IMR-90 (cell line): ENCODE data around the gene SGSH. TPM values are rescaled to one million over a fixed set of nuclear protein-coding genes. Genes with fewer than 3 reads are reported as not detected.

Experiments
- ATAC-seq: fragments of 200-7000 bp; cut with Tn5 transposase; 2 replicates; pipeline ENCODE4 v1.9.1; 2020; ENCODE audit warnings: low read depth, mild to moderate bottlenecking, moderate library complexity
- BruUV-seq: library from RNA; stranded (reverse); fragments of 400-500 nt; replicated peaks from 2 replicates; lab custom pipeline; 2021; lab: Mats Ljungman, UMichigan
- CTCF ChIA-PET: fragments of 300-600 bp; formaldehyde crosslinking; extraction: SDS; loops from one replicate; lab custom pipeline; 2021; ENCODE audit warnings: antibody characterized with exemption; lab: Yijun Ruan, JAX
- POLR2A ChIA-PET: fragments of 300-600 bp; sonication (Branson Sonifier 250); formaldehyde crosslinking; loops from one replicate; lab custom pipeline; 2022; ENCODE audit warnings: antibody characterized with exemption; ENCODE audit not compliant: unreplicated experiment; lab: Charles Lee
- DNase-seq: peaks from one replicate; pipeline ENCODE4 v3.0.0; 2013
- H2AFZ ChIP-seq: replicated peaks from 2 replicates; pipeline ENCODE3; 2013; ENCODE audit warnings: low read length, mild to moderate bottlenecking; ENCODE audit not compliant: poor library complexity
- H2AK5ac ChIP-seq: 2 replicates; pipeline ENCODE4 v1.6.1; 2013; ENCODE audit warnings: low read depth, low read length, inconsistent platforms
- H2AK9ac ChIP-seq: replicated peaks from 2 replicates; pipeline ENCODE3; 2013; ENCODE audit warnings: mild to moderate bottlenecking, low read depth, low read length, moderate library complexity; ENCODE audit not compliant: poor library complexity
- H2BK120ac ChIP-seq: 2 replicates; pipeline ENCODE4 v1.6.1; 2013; ENCODE audit warnings: low read depth, low read length, inconsistent platforms
- H2BK15ac ChIP-seq: 3 replicates; pipeline ENCODE4 v1.6.1; 2013; ENCODE audit warnings: low read depth, low read length, inconsistent platforms
- H2BK20ac ChIP-seq: 2 replicates; pipeline ENCODE4 v1.6.1; 2013; ENCODE audit warnings: low read depth, mild to moderate bottlenecking, inconsistent platforms, low read length, moderate library complexity
- H2BK5ac ChIP-seq: 2 replicates; pipeline ENCODE4 v1.6.1; 2013; ENCODE audit warnings: mild to moderate bottlenecking, low read depth, low read length, inconsistent platforms; ENCODE audit not compliant: poor library complexity, severe bottlenecking
- H3K14ac ChIP-seq: replicated peaks from 2 replicates; pipeline ENCODE4 v1.6.1; 2013; ENCODE audit warnings: low read depth, low read length, inconsistent platforms
- H3K18ac ChIP-seq: 2 replicates; pipeline ENCODE4 v1.6.1; 2013; ENCODE audit warnings: low read depth, low read length, control low read depth
- H3K23ac ChIP-seq: 2 replicates; pipeline ENCODE4 v1.6.1; 2013; ENCODE audit warnings: low read depth, low read length, inconsistent platforms
- H3K27ac ChIP-seq: 2 replicates; pipeline ENCODE4 v1.5.1; 2013; ENCODE audit warnings: mild to moderate bottlenecking, control low read depth, low read length; ENCODE audit not compliant: insufficient read depth
- H3K27me3 ChIP-seq: 2 replicates; pipeline ENCODE4 v1.6.1; 2013; ENCODE audit warnings: low read length; ENCODE audit not compliant: control insufficient read depth, insufficient read depth
- H3K36me3 ChIP-seq: 2 replicates; pipeline ENCODE4 v1.6.1; 2013; ENCODE audit warnings: low read length, mixed read lengths; ENCODE audit not compliant: control insufficient read depth, insufficient read depth
- H3K4ac ChIP-seq: 2 replicates; pipeline ENCODE4 v1.6.1; 2013; ENCODE audit warnings: low read depth, low read length, inconsistent platforms
- H3K4me1 ChIP-seq: 2 replicates; pipeline ENCODE4 v1.6.1; 2013; ENCODE audit warnings: low read length, mixed read lengths; ENCODE audit not compliant: control insufficient read depth, insufficient read depth
- H3K4me2 ChIP-seq: 2 replicates; pipeline ENCODE4 v1.6.1; 2013; ENCODE audit warnings: low read depth, mild to moderate bottlenecking, control low read depth, low read length, moderate library complexity
- H3K4me3 ChIP-seq: 2 replicates; pipeline ENCODE4 v1.5.1; 2013; ENCODE audit warnings: low read depth, mild to moderate bottlenecking, control low read depth, low read length, moderate library complexity; ENCODE audit not compliant: insufficient read depth
- H3K56ac ChIP-seq: 2 replicates; pipeline ENCODE4 v1.6.1; 2013; ENCODE audit warnings: low read length, inconsistent platforms; ENCODE audit not compliant: insufficient read depth; ENCODE audit errors: extremely low read depth
- H3K79me1 ChIP-seq, 2 experiments: 2 replicates each; pipeline ENCODE4 v1.6.1; 2013; ENCODE audit warnings: low read length in 2 of 2, inconsistent platforms in 1 of 2, low read depth in 1 of 2
- H3K9ac ChIP-seq: 2 replicates; pipeline ENCODE4 v1.6.1; 2013; ENCODE audit warnings: low read depth, low read length, control low read depth
- H3K9me1 ChIP-seq: 2 replicates; pipeline ENCODE4 v1.6.1; 2013; ENCODE audit warnings: low read length, inconsistent platforms; ENCODE audit not compliant: insufficient read depth
- H3K9me3 ChIP-seq: 2 replicates; pipeline ENCODE4 v1.6.1; 2013; ENCODE audit warnings: low read length; ENCODE audit not compliant: control insufficient read depth, insufficient read depth
- H4K20me1 ChIP-seq: 2 replicates; pipeline ENCODE4 v1.6.1; 2013; ENCODE audit warnings: low read length, inconsistent platforms; ENCODE audit not compliant: insufficient read depth
- H4K5ac ChIP-seq: 2 replicates; pipeline ENCODE4 v1.6.1; 2013; ENCODE audit warnings: mild to moderate bottlenecking, low read depth, low read length, control low read depth
- H4K8ac ChIP-seq, 2 experiments: 2 replicates each; pipeline ENCODE4 v1.6.1; 2013; ENCODE audit warnings: low read depth in 2 of 2, low read length in 2 of 2, control low read depth in 1 of 2, inconsistent platforms in 1 of 2
- H4K91ac ChIP-seq: 2 replicates; pipeline ENCODE4 v1.6.1; 2013; ENCODE audit warnings: low read depth, low read length, inconsistent platforms; ENCODE audit not compliant: insufficient read depth
- BHLHE40 ChIP-seq: fragments of 150-350 bp; IDR thresholded peaks from 2 replicates; pipeline ENCODE4 v1.6.1; 2016; ENCODE audit warnings: mild to moderate bottlenecking, low read depth, low read length
- CHD1 ChIP-seq: IDR thresholded peaks from 2 replicates; pipeline ENCODE4 v1.6.1; 2012; ENCODE audit warnings: low read depth, low read length, improper control_type of control experiment
- MAFK ChIP-seq: IDR thresholded peaks from 2 replicates; pipeline ENCODE4 v1.6.1; 2012; ENCODE audit warnings: low read depth, low read length, improper control_type of control experiment
- WGBS, 2 experiments: methylation state at CpG; one replicate each; pipeline versions ENCODE4 v1.1.5 to v1.1.7; 2013; ENCODE audit warnings: missing lambda C conversion rate in 2 of 2; ENCODE audit not compliant: insufficient read length in 1 of 2; ENCODE audit errors: extremely low coverage in 2 of 2; 5-methylcytosine and 5-hydroxymethylcytosine counted together
- dilution Hi-C: fragments of 300-500 bp; cut with HindIII; formaldehyde crosslinking; loops from one replicate; pipeline ENCODE4 v1.14.3; 2018; ENCODE audit warnings: low sequenced_read_pairs; ENCODE audit not compliant: unreplicated experiment
- in situ Hi-C: fragments of 300-500 bp; cut with MboI; formaldehyde crosslinking; loops from 3 replicates; pipeline ENCODE4 v1.14.3; 2019; ENCODE audit warnings: low sequenced_read_pairs, inconsistent platforms, mixed read lengths
- intact Hi-C: fragments of 100-400 bp; cut with micrococcal nuclease; formaldehyde crosslinking; loops from 2 replicates; pipeline ENCODE4 v1.10.0; 2022
- polyA plus RNA-seq, 3 experiments: library from polyadenylated mRNA; depleted of rRNA; stranded (reverse); fragments of >200 nt; gene quantifications; 2 replicates each; pipeline ENCODE4 v1.2.3, GENCODE V29; 2012; ENCODE audit warnings: low replicate concordance in 1 of 3
- total RNA-seq: library from RNA; depleted of rRNA; stranded (reverse); fragments of >200 nt; gene quantifications from 2 replicates; pipeline ENCODE4 v1.2.3, GENCODE V29; 2012

Gene SGSH
- total and polyA plus RNA-seq, 2 of the 4 experiments (the other 2 are of a cell fraction) = 3.0 to 41.5 TPM

- no peak overlapping the region for H3K18ac ChIP-seq
- in situ Hi-C loops = no loop called here
- no peak overlapping the region for H3K4ac ChIP-seq
- TF ChIP-seq BHLHE40 (no peak), CHD1 (no peak), MAFK (no peak)
- no peaks in the 10 kb centered on the region; the same call in 1 of the 2 replicates for H3K9me1 ChIP-seq
- H3K9ac ChIP-seq = no peak overlapping the region
- peaks cover 24% of the 10 kb centered on the region for H3K27me3 ChIP-seq
- BruUV-seq = no TSS peak
- H2BK15ac ChIP-seq = no peak overlapping the region
- H3K4me2 ChIP-seq = no peak overlapping the region
- H3K56ac ChIP-seq = no peak overlapping the region
- POLR2A ChIA-PET = no interaction called here
- H3K79me1 ChIP-seq = no peaks in the 10 kb centered on the region
- H2AK5ac ChIP-seq = no peak overlapping the region
- no peak overlapping the region for H2AFZ ChIP-seq
- H4K5ac ChIP-seq = no peak overlapping the region
- no peaks in the 10 kb centered on the region for H3K9me3 ChIP-seq
- CTCF ChIA-PET = interaction anchor here (0.6 kb wide), 1 partner anchor 17 kb away, joined by 3 read pairs; no protein-coding TSS in a partner anchor
- peaks cover 6% of the 10 kb centered on the region for H3K4me1 ChIP-seq
- H3K27ac ChIP-seq = no peak overlapping the region
- dilution Hi-C loops = no loop called here
- no peak overlapping the region for H2BK5ac ChIP-seq
- H4K8ac ChIP-seq = no peak overlapping the region
- no peak for ATAC-seq
- H2BK20ac ChIP-seq = no peak overlapping the region
- H2BK120ac ChIP-seq = no peak overlapping the region
- H3K23ac ChIP-seq = no peak overlapping the region
- 100% methylated on average over 2 of the region's 12 CpGs; no CpG with 5 or more reads in 1 of the 2 experiments for WGBS, 2 experiments
- no peaks in the 10 kb centered on the region for H4K20me1 ChIP-seq
- H4K91ac ChIP-seq = no peak overlapping the region
- no peaks in the 10 kb centered on the region for H3K36me3 ChIP-seq
- H2AK9ac ChIP-seq = no peak overlapping the region
- DNase-seq = no peak
- intact Hi-C loops = no loop called here
- no peak overlapping the region for H3K4me3 ChIP-seq
- H3K14ac ChIP-seq = no peak overlapping the region
Measured at GRCh38 chr17:80182845-80183223, 37.3 kb downstream of the SGSH start.
